HG02884 (cell line): ENCODE results near the gene ZNF223.

ENCODE experiments used
- ATAC-seq: cut with Tn5 transposase; IDR thresholded peaks from one replicate; pipeline ENCODE4 v1.9.1; 2021; ENCODE audit warnings: mild to moderate bottlenecking, moderate library complexity; ENCODE audit not compliant: unreplicated experiment

Gene ZNF223

GRCh38 chr19:44071824-44072542 is 20.1 kb downstream of the ZNF223 start, which contains the start of gene ZNF284:
TSS of gene ZNF284 (plus strand) at chr19:44072159. CDS start at chr19:44076390, 4,231 bp downstream.
- peak; percentile 96 for ATAC-seq

DNA sequence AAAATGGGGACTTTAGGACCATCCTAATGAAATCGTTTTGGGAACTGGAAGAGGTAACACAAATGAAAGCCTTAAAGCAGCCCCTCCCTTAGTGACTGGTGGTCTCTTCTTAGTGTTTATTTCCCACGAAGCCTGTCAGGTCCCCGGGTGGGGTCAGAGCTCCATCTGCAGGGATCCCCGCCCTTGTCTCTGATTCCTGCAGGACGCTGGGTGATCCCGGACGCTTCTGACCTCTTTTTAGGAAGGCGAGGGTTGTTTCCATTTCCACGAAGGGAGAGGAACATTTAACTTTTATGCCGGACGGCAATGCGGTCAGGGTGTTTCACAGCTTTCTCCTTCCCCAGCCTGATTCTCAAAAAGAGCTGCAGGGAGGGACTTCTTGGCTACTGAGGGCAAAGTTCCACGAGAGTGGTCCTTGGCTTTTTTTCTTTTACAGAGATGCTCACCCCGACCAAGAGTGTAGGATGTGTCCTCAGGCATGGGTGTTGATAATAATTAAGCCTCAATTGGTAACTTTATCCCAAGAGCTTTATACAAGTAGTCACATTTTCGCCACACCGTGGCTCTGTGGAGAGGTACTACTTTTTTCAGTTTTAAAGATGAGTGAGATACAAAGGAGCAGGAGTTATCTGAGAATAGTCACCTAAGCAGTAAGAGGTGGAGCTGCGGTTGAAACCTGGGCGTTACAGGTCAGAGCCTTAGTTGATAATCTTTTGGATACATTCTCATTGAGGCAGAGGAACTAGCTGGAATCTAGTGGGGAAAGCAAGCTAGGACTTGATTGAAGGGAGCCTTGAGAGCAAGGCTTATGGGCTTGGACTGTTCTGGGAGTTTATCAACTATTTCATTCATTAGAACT is 20.9 kb downstream of the ZNF223 start:
- ATAC-seq: no peak

DNA sequence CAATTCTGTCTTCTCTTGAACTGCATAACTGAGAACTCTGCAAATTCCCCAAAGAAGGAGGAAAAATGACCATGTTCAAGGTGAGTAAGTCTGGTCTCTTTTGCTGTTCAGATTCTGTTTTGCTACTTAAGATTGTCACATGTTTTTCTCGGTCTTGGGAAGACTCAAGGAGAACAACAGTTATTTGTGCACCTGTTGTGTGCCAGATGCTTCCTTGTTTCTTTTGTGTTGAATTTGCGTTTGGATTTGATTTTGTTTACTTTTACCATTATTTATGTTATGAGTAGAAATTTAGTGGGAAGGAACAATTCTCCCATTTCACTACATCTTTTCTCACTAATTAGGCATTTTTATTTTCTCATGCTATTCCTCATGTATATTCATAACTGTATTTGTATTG is 24.5 kb downstream of the ZNF223 start:
- no peak for ATAC-seq

DNA sequence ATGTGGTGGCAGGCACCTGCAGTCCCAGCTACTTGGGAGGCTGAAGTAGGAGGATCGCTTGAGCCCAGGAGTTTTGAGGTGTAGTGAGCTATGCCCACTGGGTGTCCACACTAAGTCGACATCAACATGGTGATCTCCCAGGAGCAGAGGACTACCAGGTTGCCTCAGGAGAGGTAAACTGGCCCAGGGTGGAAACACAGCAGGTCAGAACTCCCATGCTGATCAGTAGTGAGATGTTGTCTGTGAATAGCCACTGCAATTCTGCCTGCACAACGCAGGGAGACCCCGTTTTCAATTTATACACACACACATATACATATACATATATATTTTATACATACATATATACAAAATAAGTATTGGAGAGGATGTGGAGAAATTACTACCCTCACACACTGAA is 40.3 kb downstream of the ZNF223 start:
- ATAC-seq: no peak

- peak; percentile 82 for ATAC-seq
Measured at GRCh38 chr19:44093931-44094765, 42.3 kb downstream of the ZNF223 start, which contains the start of gene ZNF224. TSS of gene ZNF224 (plus strand) at chr19:44094361. CDS start at chr19:44097874, 3,513 bp downstream.

DNA sequence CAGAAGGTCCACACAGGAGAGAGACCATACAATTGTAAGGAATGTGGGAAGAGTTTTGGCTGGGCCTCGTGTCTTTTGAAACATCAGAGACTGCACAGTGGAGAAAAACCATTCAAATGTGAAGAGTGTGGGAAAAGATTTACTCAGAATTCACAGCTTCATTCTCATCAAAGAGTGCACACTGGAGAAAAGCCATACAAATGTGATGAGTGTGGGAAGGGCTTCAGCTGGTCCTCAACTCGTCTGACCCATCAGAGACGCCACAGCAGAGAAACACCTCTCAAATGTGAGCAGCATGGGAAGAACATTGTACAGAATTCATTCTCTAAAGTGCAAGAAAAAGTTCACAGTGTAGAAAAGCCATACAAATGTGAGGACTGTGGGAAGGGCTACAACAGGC is 55.9 kb downstream of the ZNF223 start:
- ATAC-seq: no peak

- ATAC-seq: no peak
Measured at GRCh38 chr19:44109458-44109857, 57.6 kb downstream of the ZNF223 start.

GRCh38 chr19:44111910-44112463 is 60.2 kb downstream of the ZNF223 start:
- ATAC-seq: no peak

DNA sequence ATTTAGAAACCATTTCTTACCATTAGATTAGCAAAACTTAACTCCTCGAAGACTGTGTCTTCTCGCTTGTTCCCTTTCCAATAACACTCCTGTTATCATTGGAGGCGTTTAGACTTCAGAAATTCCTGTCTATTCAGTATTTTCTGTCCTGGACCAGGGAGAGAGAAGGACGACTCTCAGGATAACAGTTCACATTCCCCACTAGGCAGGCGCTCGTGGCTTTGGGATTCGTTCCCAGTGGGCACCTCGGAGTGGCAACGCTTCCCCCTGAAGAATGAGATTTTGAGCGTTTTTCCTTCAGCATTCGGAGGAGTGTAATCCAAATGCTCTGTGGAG is 60.9 kb downstream of the ZNF223 start:
- ATAC-seq: no peak

DNA sequence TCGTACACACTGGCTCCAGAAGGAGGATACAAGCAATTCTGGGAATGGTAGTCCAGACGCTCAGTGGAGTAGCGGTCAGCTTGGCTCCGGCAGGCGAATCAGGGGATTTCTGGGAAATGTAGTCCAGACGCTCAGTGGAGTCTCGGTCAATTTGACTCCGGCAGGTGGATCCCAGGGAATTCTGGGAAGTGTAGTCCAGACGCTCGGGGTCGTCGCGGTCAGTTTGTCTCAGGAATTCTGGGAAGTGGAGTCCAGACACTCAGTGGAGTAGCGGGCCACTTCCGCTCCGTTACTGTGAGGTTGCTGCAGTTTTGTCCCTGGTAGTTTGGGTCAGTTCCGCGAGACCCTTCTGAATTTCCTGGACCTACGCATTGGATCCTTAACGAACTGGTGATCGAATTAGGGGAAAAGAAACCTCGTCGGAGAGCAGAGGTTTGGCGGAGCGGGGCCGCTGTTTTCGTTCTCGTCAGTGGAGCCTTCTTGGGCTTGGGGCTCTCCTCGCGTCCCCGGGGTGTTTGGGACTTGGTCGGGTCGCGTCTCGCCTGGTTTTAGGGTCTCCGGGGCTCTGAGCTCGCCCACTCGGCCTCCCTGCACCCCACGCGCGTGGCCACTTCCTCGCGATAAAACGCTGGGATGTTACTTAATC is 61.4 kb downstream of the ZNF223 start, which contains the start of gene ZNF225:
ZNF225 (plus strand) TSS at position 262 of the 646 bp plus-strand sequence. CDS start 2,429 bp downstream, outside the sequence.
- ATAC-seq: peak; percentile 91

DNA sequence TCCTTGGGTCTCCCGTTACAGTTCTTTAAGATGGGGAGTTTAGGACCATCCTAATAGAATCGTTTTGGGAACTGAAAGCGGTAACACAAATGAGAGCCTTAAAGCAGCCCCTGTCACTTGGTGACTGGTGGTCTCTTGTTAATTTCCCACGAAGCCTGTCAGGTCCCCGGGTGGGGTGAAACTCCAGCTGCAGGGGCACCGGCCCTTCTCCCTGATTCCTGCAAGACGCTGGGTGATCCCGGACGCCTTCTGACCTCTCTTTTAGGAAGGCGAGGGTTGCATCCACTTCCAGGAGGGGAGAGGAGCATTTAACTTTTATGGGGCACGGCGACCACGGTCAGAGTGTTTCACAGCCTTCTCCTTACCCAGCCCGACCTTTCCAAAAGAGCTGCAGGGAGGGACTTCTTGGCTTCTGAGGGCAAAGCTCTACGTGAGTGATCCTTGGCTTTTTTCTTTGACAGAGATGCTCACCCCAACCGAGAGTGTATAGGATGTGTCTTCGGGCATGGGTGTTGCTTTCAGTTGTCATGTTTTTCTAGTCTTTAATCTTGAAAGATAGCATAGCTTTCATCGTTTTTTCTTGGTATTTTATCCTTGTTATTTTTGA is 62.1 kb downstream of the ZNF223 start:
- peak; percentile 14 for ATAC-seq
